SIG-M5 (cell line): ENCODE data around the gene FYB1.

Source experiments
- DNase-seq: peaks from one replicate; lab custom pipeline; 2025; lab: John Stamatoyannopoulos, UW

The FYB1 gene

DNA sequence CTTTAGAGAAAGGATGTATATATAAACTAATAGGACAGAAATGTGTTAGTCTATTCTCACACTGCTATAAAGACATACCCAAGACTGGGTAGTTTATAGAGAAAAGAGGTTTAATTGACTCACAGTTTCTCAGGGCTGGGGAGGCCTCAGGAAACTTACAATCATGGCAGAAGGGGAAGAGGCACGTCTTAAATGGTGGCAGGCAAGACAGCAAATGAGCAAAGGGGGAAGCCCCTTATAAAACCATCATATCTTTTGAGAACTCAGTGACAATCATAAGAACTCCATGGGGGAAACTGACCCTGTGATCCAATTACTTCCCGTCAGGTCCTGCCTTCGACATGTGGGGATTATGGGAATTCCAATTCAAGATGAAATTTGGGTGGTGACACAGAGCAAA lies 136.4 kb downstream of the FYB1 start:
- DNase-seq: no peak

- DNase-seq: no peak
Observed at GRCh38 chr5:39080597-39081204, 138.7 kb downstream of the FYB1 start.

- DNase-seq: no peak
Observed at GRCh38 chr5:39080168-39080567, 139.2 kb downstream of the FYB1 start.

DNA sequence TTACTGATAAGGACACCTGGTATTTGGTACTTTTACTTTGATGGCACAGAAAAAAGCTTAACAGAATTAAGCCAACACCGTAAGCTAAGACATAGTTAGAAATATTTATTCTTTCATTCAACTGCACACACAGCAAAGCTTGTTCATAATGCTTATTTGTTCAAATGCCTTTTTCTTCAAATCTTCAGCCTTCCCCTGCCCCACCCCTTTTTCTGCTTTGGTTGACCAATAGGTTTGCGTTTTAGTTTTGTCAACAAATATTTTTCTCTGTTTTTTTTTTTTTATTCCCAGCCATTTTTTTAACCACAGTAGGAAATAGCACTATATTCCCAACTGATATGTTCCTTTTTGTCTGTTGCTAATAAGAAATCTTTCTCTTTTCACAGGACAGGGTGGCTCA lies 140.2 kb downstream of the FYB1 start:
- DNase-seq: no peak

DNA sequence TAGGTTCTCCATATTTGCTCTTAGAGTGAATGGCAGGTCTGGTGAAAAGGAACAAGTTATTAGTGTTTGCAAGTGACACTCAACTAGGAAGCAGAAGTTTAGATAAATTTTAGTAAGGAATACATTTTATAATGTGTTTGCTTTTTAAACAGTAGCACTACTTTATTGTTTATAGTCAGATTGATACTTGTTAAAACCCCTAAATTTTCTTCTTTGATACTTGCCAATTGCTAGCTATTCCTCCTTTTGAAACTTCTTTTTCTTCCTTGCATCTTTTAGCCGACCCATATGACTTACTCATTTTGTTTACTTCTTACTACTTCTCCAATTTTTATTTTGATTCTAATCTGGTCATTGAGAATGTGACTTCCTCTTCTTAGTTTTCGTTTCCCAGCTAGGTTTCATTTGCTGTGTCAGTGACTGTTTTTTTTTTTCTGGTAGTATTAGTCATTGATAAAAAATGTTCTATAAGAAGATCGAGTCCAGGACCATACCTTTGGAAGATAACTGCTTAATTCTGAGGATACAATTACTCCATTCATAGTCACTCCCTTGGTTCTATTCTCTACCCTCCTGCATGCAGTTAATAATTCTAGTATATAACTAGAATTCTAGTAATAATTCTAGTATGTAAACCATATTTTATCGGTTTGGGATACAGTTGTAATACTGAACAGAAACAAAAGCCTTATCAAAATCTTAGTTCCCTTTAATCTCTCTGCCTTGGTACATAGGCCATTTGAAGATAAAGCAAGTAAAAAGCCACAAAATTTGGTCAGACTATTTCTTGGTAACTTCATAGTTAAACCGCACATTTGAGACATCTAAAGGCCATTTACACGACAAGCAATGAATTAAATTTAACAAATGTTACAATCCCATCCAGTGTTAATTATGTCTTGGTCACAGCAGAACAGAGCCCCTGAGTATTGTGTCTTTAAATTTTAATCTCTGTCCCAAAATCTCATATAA lies 142.3 kb downstream of the FYB1 start:
- DNase-seq: peak; percentile 94

DNA sequence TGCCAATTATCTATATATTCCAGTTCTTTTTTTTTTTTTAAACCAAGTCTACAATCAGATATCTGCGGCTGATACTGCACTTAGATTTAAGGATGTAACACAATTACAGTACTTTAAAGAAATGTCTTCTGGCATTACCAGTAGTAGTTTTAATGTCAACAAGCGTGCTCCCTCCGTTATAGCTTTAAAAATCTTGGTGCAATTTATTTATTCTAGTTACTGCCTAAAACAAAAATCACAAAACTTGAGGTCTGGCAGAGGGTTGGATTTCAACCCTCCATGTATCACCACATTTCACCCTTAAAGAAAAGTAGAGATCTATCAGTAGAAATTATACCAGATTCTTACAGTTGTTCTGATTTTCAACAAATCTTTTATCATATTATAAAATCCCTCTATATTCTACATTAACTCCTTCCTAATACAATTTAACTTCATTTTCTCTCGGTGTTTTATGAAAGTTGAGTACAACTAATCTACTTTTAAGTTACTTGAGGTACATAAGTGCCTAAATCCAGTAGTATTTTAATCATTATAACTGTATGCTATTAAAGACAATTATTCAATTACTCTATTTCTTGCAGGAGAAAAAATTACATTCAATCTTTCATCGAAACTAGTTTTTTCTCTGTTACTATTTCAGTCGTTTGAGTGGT lies 143.1 kb downstream of the FYB1 start:
- DNase-seq: no peak

DNA sequence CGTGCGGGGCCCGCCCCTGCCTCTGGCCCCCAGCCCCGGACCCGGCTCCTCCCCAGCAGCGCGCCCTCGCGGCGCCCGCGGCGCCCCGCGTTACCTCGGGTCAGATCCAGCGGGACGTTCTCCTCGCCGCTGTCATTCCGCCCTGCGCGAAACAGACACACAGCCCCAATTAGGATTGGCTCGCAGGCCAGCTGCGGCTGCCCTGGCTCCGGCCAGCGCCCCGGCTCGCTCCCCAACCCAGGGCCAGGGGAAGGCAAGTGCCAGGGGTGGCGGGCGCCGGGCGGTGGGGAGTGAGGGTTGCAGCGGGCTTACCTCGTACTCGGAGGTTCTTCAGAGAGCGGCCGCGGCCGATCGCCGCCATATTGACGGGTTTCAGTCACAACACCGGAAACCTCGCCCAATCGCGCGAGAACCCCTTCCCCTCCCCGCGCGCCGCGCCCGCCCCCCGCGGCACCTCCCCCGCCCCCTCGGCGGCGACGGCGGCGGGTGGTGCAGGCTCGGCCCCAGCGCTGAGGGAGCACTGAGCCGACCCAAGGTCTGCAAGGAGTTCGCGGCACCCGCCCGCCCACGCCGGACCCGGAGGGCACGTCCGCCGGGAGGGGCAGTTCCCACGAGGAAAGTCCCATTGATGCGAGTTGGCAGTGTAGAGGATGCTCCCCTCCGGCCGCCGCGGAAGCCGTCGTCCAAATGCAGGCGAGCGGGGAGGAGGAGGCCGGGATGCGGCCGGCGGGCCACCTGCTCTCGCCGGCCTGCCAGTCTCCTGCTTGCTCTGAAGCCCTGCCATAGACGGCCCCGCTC lies 145.1 kb downstream of the FYB1 start, which contains the start of gene RICTOR:
TSS of gene RICTOR (minus strand) at position 383 of the 798 bp plus-strand sequence. CDS start at position 361, 22 bp downstream.
- no peak for DNase-seq

DNA sequence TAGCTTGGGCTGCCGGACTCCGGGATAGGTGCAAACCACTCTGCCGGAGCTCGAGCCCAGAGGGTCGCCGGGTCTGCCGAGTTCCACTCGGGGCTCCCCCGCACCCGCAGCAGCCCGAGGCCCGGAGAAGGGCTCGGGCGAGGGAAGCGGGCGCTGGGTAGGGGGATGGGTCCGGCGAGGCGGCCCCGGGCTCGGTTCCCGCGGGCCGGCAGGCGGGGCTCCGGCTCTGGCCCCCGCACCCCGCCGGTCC lies 145.7 kb downstream of the FYB1 start:
- DNase-seq: no peak

GRCh38 chr5:39072925-39073766 lies 146.2 kb downstream of the FYB1 start:
- no peak for DNase-seq

GRCh38 chr5:39068099-39068498 lies 151.3 kb downstream of the FYB1 start:
- no peak for DNase-seq

- DNase-seq: no peak
Observed at GRCh38 chr5:39064450-39064849, 154.9 kb downstream of the FYB1 start.

- DNase-seq: no peak
Observed at GRCh38 chr5:39063037-39063436, 156.3 kb downstream of the FYB1 start.

DNA sequence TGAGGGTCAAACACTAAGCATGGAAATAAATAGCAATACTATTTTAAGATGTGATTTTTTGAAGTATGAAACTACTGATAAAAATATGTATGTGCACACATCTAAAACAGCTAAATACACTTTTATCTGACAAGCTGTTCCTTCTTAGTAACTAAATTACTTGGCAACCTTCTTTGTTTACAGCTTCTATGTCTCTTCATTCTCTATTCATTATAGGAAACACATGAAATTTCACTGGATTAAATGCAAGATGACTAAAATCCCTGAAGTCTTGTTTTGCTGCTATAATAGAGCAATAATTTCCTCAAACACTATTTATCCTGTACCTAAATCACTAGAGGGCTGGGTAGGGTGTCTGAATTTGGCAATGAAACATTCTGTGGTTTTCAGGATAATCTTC lies 156.8 kb downstream of the FYB1 start:
- DNase-seq: no peak

GRCh38 chr5:39062104-39062503 lies 157.3 kb downstream of the FYB1 start:
- DNase-seq: no peak

DNA sequence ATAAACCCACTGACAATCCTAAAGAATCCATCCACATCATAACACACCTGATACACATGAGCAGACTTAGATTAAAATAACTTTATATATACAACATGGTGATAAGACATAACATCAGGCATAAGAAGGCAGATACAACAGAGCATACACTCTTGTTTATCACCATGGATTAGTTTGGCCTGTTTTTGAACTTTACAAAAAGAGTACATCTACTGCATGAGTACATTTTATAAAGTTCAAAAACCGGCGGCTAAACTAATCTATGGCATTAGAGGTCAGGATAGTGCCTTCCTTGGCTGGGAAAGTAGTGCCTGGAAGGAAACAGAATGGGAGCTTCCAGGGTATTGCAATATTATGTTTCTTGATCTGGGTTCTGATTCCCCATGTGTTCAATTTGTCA lies 160.3 kb downstream of the FYB1 start:
- no peak for DNase-seq

GRCh38 chr5:39058178-39058921 lies 161.0 kb downstream of the FYB1 start:
- no peak for DNase-seq

DNA sequence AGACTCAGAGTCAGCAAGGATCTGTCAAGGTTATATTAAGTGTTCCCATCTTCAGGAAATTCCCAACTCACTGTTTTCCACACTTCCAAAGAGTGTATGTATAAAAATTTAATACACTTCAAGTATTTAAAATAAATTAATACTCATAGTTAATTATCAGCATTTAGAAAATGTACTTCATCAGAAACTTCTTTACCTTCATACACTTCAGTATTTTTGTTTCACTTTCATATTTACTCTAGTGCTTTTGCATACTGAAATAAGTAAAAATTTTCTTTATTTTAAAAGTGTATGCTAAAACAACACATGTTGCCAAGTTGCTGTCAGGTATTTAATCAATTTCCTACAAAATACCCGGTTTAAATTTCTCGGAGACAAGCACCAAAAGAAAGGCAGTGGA lies 161.6 kb downstream of the FYB1 start:
- DNase-seq: no peak

DNA sequence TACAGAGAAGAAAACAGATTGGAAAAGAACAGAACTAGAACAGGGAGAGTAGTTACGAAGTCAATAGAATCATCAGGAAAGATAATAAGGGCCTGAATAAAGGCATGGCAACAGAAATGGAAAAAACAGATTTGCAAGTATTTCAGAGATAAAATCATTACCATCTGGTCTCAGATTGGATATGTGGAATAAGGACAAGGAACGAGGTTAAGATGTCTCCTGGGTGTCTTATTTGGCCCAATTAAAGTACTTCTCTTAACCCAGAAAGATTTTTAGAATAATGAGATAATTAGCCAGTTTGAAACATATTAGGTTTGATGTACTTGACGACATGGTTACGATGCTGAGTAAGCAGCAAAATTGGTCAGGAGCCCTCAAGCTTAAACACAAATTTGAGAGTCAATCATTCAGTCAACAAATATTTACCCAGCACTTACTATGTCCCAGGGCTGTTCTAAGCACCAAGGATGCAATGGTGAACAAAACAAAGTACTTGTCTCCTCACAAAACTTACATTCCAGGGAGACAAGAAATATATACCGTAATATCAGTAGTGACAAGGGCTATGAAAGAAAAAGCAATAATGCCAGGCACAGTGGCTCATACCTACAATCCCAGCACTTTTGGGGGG lies 163.5 kb downstream of the FYB1 start:
- DNase-seq: no peak
